HEK293T (cell line): ENCODE measurements around the gene THSD7A.

ENCODE experiments used
- ARNT ChIP-seq: fragments of 450-650 bp; IDR thresholded peaks from 2 replicates; pipeline ENCODE4 v1.6.1; 2017; ENCODE audit warnings: mild to moderate bottlenecking
- BHLHE40 ChIP-seq: fragments of 450-650 bp; IDR thresholded peaks from 2 replicates; pipeline ENCODE4 v1.6.1; 2016; ENCODE audit warnings: mild to moderate bottlenecking, moderate library complexity, borderline replicate concordance
- CTBP1 ChIP-seq: fragments of 450-650 bp; IDR thresholded peaks from 2 replicates; pipeline ENCODE4 v1.6.1; 2016; ENCODE audit warnings: borderline replicate concordance
- FOXA1 ChIP-seq: fragments of 450-650 bp; IDR thresholded peaks from 2 replicates; pipeline ENCODE4 v1.6.1; 2016; ENCODE audit warnings: mild to moderate bottlenecking
- FOXM1 ChIP-seq: fragments of 450-650 bp; IDR thresholded peaks from 2 replicates; pipeline ENCODE4 v1.6.1; 2017; ENCODE audit warnings: mild to moderate bottlenecking, borderline replicate concordance
- HDGF ChIP-seq: fragments of 450-650 bp; IDR thresholded peaks from 2 replicates; pipeline ENCODE4 v1.6.1; 2017; ENCODE audit warnings: antibody characterized with exemption, borderline replicate concordance
- LEF1 ChIP-seq: fragments of 450-650 bp; IDR thresholded peaks from 2 replicates; pipeline ENCODE4 v1.6.1; 2017; ENCODE audit warnings: mild to moderate bottlenecking, borderline replicate concordance
- NFRKB ChIP-seq: fragments of 450-650 bp; IDR thresholded peaks from 2 replicates; pipeline ENCODE4 v1.6.1; 2016; ENCODE audit warnings: mild to moderate bottlenecking, moderate library complexity
- SP1 ChIP-seq: fragments of 450-650 bp; IDR thresholded peaks from 2 replicates; pipeline ENCODE4 v1.6.1; 2017
- SUZ12 ChIP-seq: fragments of 450-650 bp; IDR thresholded peaks from 2 replicates; pipeline ENCODE4 v1.6.1; 2016; ENCODE audit warnings: mild to moderate bottlenecking
- TARDBP ChIP-seq: fragments of 450-650 bp; IDR thresholded peaks from 2 replicates; pipeline ENCODE4 v1.6.1; 2016

DNA sequence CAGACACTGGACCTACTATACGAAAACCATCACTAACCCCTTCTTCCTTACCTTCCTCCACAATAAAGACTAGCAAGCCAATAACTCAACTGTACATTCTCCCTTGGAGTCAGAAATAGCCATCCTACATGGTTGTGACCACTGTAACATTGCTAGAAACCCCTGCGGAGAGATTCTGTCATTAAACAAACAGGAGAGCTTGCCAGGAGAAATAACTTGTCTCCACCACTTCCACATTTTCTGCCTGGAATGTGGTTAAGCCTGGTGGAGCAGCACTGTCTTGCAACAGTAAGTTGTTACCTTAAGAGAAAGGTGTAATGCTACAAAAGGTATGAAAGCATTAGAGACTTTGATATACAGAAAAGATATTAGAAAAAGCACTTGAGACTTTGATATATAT is 45.8 kb downstream of the THSD7A start:
- TF ChIP-seq FOXA1: no peak
- no peak for TF ChIP-seq BHLHE40
- TF ChIP-seq ARNT: no peak
- no peak for TF ChIP-seq CTBP1
- TF ChIP-seq TARDBP: no peak
- TF ChIP-seq HDGF: no peak
- no peak for TF ChIP-seq FOXM1
- TF ChIP-seq LEF1: no peak
- TF ChIP-seq SP1: no peak
- no peak for TF ChIP-seq SUZ12
- TF ChIP-seq NFRKB: no peak
